Breast epithelium (tissue), 4 donors: ENCODE measurements around the gene TMEM204. TPM values are rescaled to one million over a fixed set of nuclear protein-coding genes. Genes with fewer than 3 reads are reported as not detected.

Source experiments
- DNase-seq, 2 donors: peaks; one replicate each; pipeline ENCODE4 v3.0.0-alpha.2; 2019; ENCODE audit warnings: low spot score in 2 of 2
- H3K27ac ChIP-seq, 2 donors: fragments of 200-600 bp; sonication (generic) in 1 of 2; one replicate each; pipeline ENCODE4 v1.5.1; 2016 to 2019; ENCODE audit warnings: mild to moderate bottlenecking in 1 of 2
- H3K27me3 ChIP-seq, 2 donors: fragments of 200-600 bp; sonication (generic) in 1 of 2; one replicate each; pipeline versions ENCODE4 v1.5.1 to v1.6.0; 2017 to 2019; ENCODE audit warnings: control low read depth in 1 of 2, mild to moderate bottlenecking in 1 of 2
- H3K36me3 ChIP-seq: fragments of 200-600 bp; one replicate; pipeline ENCODE4 v1.5.1; 2019
- H3K4me1 ChIP-seq, 2 donors: fragments of 200-600 bp; sonication (generic); one replicate each; pipeline ENCODE4 v1.5.1; 2016 to 2019; ENCODE audit warnings: control low read depth in 1 of 2
- H3K4me3 ChIP-seq, 3 donors: fragments of 200-600 bp; sonication (generic); 1 replicate in 2 of 3; 2 replicates in 1 of 3; pipeline ENCODE4 v1.5.1; 2016 to 2019; ENCODE audit warnings: mild to moderate bottlenecking in 3 of 3, moderate library complexity in 2 of 3
- H3K9me3 ChIP-seq, 2 donors: fragments of 200-600 bp; sonication (generic) in 1 of 2; one replicate each; pipeline ENCODE4 v1.5.1; 2016 to 2019; ENCODE audit warnings: control low read depth in 1 of 2
- CTCF ChIP-seq, 3 donors: fragments of 450-650 bp; IDR thresholded peaks; one replicate each; pipeline ENCODE4 v1.5.1; 2016 to 2017; ENCODE audit warnings: antibody characterized with exemption in 3 of 3, mild to moderate bottlenecking in 3 of 3, moderate library complexity in 3 of 3
- POLR2A ChIP-seq: fragments of 450-650 bp; IDR thresholded peaks from one replicate; pipeline ENCODE4 v1.6.1; 2016; ENCODE audit warnings: antibody characterized with exemption, mild to moderate bottlenecking, moderate library complexity
- POLR2AphosphoS5 ChIP-seq, 3 donors: sonication (generic); formaldehyde crosslinking; IDR thresholded peaks; one replicate each; pipeline ENCODE4 v1.6.1; 2017; ENCODE audit warnings: antibody characterized with exemption in 3 of 3
- intact Hi-C: fragments of 100-400 bp; cut with DNase I; formaldehyde crosslinking; loops from one replicate; pipeline ENCODE4 v1.15.1; 2023; ENCODE audit warnings: low total_unique reads
- total RNA-seq, 3 donors: library from RNA; depleted of rRNA; stranded (reverse); fragments of >200 nt; gene quantifications; one replicate each; pipeline ENCODE4 v1.1.0, GENCODE V29; 2016

The TMEM204 gene
- total RNA-seq, 3 donors from 2014 or later = 27.8 to 37.0 (median 34.1) TPM

GRCh38 chr16:1509307-1510221, 23.9 kb upstream of the TMEM204 start:
- intact Hi-C loops = no loop called here
- H3K27me3 ChIP-seq = no peaks in the 10 kb centered on the region
- H3K27ac ChIP-seq = peak overlapping the region in 1 of 2 donors; percentile 32
- no peak overlapping the region for H3K4me3 ChIP-seq
- no peaks in the 10 kb centered on the region for H3K4me1 ChIP-seq
- H3K36me3 ChIP-seq = no peaks in the 10 kb centered on the region
- no peak for DNase-seq
- TF ChIP-seq POLR2AphosphoS5 (IDR thresholded peaks at IDR 0.05) = no peak
- TF ChIP-seq POLR2A = no peak
- no peak for TF ChIP-seq CTCF (IDR thresholded peaks at IDR 0.05)
- peaks cover 7 to 10% of the 10 kb centered on the region in 2 donors for H3K9me3 ChIP-seq

GRCh38 chr16:1510272-1510671, 23.2 kb upstream of the TMEM204 start:
- no peaks in the 10 kb centered on the region for H3K36me3 ChIP-seq
- no peaks in the 10 kb centered on the region for H3K4me1 ChIP-seq
- no peak for TF ChIP-seq POLR2A
- no peak for TF ChIP-seq CTCF (IDR thresholded peaks at IDR 0.05)
- TF ChIP-seq POLR2AphosphoS5 (IDR thresholded peaks at IDR 0.05) = no peak
- intact Hi-C loops = no loop called here
- H3K27ac ChIP-seq = no peak overlapping the region
- DNase-seq = no peak
- peaks cover 11% of the 10 kb centered on the region in 2 donors for H3K9me3 ChIP-seq
- H3K27me3 ChIP-seq = no peaks in the 10 kb centered on the region
- H3K4me3 ChIP-seq = no peak overlapping the region

- Histone ChIP-seq H3K4me1 (no peaks in the 10 kb centered on the region), H3K36me3 (no peaks in the 10 kb centered on the region), H3K27ac (no peak overlapping the region), H3K27me3 (no peaks in the 10 kb centered on the region), H3K9me3 (peaks cover 11% of the 10 kb centered on the region in 2 donors), H3K4me3 (no peak overlapping the region)
- TF ChIP-seq CTCF (IDR thresholded peaks at IDR 0.05) (no peak), POLR2AphosphoS5 (IDR thresholded peaks at IDR 0.05) (no peak), POLR2A (no peak)
- no peak for DNase-seq
- intact Hi-C loops = no loop called here
Measured at GRCh38 chr16:1510941-1511351, 22.5 kb upstream of the TMEM204 start.

- Histone ChIP-seq H3K9me3 (peaks cover 11% of the 10 kb centered on the region in 2 donors), H3K27ac (no peak overlapping the region), H3K36me3 (no peaks in the 10 kb centered on the region), H3K4me1 (no peaks in the 10 kb centered on the region), H3K27me3 (no peaks in the 10 kb centered on the region), H3K4me3 (no peak overlapping the region)
- intact Hi-C loops = no loop called here
- no peak for DNase-seq
- TF ChIP-seq POLR2AphosphoS5 (IDR thresholded peaks at IDR 0.05) = no peak
- no peak for TF ChIP-seq POLR2A
- no peak for TF ChIP-seq CTCF (IDR thresholded peaks at IDR 0.05)
Measured at GRCh38 chr16:1511662-1512569, 21.6 kb upstream of the TMEM204 start.
